GM19324 (cell line): ENCODE measurements around the gene TBCD.

Experiments
- ATAC-seq: cut with Tn5 transposase; IDR thresholded peaks from one replicate; pipeline ENCODE4 v1.9.1; 2021; ENCODE audit warnings: mild to moderate bottlenecking, moderate library complexity; ENCODE audit not compliant: unreplicated experiment, low FRiP score

TBCD gene

GRCh38 chr17:82848022-82848592 is 96.2 kb downstream of the TBCD start:
- ATAC-seq = no peak

GRCh38 chr17:82849076-82849945 is 97.4 kb downstream of the TBCD start:
- no peak for ATAC-seq

- no peak for ATAC-seq
Observed at GRCh38 chr17:82851381-82851780, 99.5 kb downstream of the TBCD start.

GRCh38 chr17:82854226-82854625 is 102.4 kb downstream of the TBCD start:
- ATAC-seq = no peak

- no peak for ATAC-seq
Observed at GRCh38 chr17:82856361-82856760, 104.5 kb downstream of the TBCD start.

GRCh38 chr17:82858376-82859126 is 106.7 kb downstream of the TBCD start:
- no peak for ATAC-seq

- no peak for ATAC-seq
Observed at GRCh38 chr17:82859431-82860403, 107.9 kb downstream of the TBCD start.

- ATAC-seq = no peak
Observed at GRCh38 chr17:82860606-82861392, 108.9 kb downstream of the TBCD start.

- no peak for ATAC-seq
Observed at GRCh38 chr17:82861393-82861775, 109.5 kb downstream of the TBCD start.

GRCh38 chr17:82862191-82862590 is 110.3 kb downstream of the TBCD start:
- no peak for ATAC-seq

GRCh38 chr17:82862737-82863382 is 111.0 kb downstream of the TBCD start:
- no peak for ATAC-seq

GRCh38 chr17:82863383-82863940 is 111.6 kb downstream of the TBCD start:
- ATAC-seq = no peak

GRCh38 chr17:82863941-82864712 is 112.3 kb downstream of the TBCD start:
- ATAC-seq = no peak

- ATAC-seq = no peak
Observed at GRCh38 chr17:82864713-82865248, 112.9 kb downstream of the TBCD start.

GRCh38 chr17:82865274-82865673 is 113.4 kb downstream of the TBCD start:
- ATAC-seq = no peak

GRCh38 chr17:82865774-82866395 is 114.0 kb downstream of the TBCD start:
- ATAC-seq = no peak

GRCh38 chr17:82866590-82867191 is 114.8 kb downstream of the TBCD start:
- no peak for ATAC-seq
